A673 (cell line): ENCODE results near the gene MKX. TPM values are rescaled to one million over a fixed set of nuclear protein-coding genes. Genes with fewer than 3 reads are reported as not detected.

ENCODE experiments used
- BruUV-seq: library from RNA; stranded (reverse); fragments of 400-500 nt; replicated peaks from 2 replicates; lab custom pipeline; 2021; lab: Mats Ljungman, UMichigan
- CTCF ChIA-PET: fragments of 300-600 bp; sonication (Branson Sonifier 250); formaldehyde crosslinking; loops from one replicate; lab custom pipeline; 2022; ENCODE audit warnings: antibody characterized with exemption; lab: Charles Lee
- POLR2A ChIA-PET: fragments of 300-600 bp; sonication (Branson Sonifier 250); formaldehyde crosslinking; loops from one replicate; lab custom pipeline; 2022; ENCODE audit warnings: antibody characterized with exemption; ENCODE audit not compliant: low non-redundant PET; lab: Charles Lee
- DNase-seq: peaks from one replicate; pipeline ENCODE4 v3.0.0-alpha.2; 2015; ENCODE audit warnings: low spot score
- H3K27ac ChIP-seq: fragments of 200-600 bp; sonication (generic); 2 replicates; pipeline ENCODE4 v1.5.1; 2016; ENCODE audit warnings: mixed run types, low read depth, mild to moderate bottlenecking, mixed read lengths, antibody characterized with exemption, low read length; ENCODE audit not compliant: poor library complexity, severe bottlenecking
- H3K27me3 ChIP-seq: fragments of 200-600 bp; sonication (generic); replicated peaks from 2 replicates; pipeline ENCODE4 v1.6.1; 2017; ENCODE audit warnings: mixed run types, low read depth, mild to moderate bottlenecking, mixed read lengths, antibody characterized with exemption, low read length; ENCODE audit not compliant: insufficient read depth, poor library complexity
- H3K36me3 ChIP-seq: fragments of 200-600 bp; sonication (generic); 2 replicates; pipeline ENCODE4 v1.6.1; 2016; ENCODE audit warnings: mixed run types, mild to moderate bottlenecking, mixed read lengths, antibody characterized with exemption, low read length; ENCODE audit not compliant: insufficient read depth, poor library complexity, severe bottlenecking
- H3K4me1 ChIP-seq: fragments of 200-600 bp; sonication (generic); 2 replicates; pipeline ENCODE4 v1.6.1; 2017; ENCODE audit warnings: mixed run types, mild to moderate bottlenecking, mixed read lengths, antibody characterized with exemption, low read length; ENCODE audit not compliant: insufficient read depth, poor library complexity, severe bottlenecking
- H3K4me3 ChIP-seq: fragments of 200-600 bp; sonication (generic); 2 replicates; pipeline ENCODE4 v1.5.1; 2016; ENCODE audit warnings: low read depth, mixed run types, mild to moderate bottlenecking, mixed read lengths, low read length; ENCODE audit not compliant: poor library complexity, severe bottlenecking
- H3K9me3 ChIP-seq: fragments of 200-600 bp; sonication (generic); 2 replicates; pipeline ENCODE4 v1.6.1; 2016; ENCODE audit warnings: mixed run types, low read depth, mild to moderate bottlenecking, mixed read lengths, antibody characterized with exemption, low read length; ENCODE audit not compliant: poor library complexity, severe bottlenecking
- EZH2 ChIP-seq: fragments of 200-600 bp; sonication (generic); IDR thresholded peaks from 2 replicates; pipeline ENCODE4 v1.6.1; 2017; ENCODE audit warnings: borderline replicate concordance, low read depth, mild to moderate bottlenecking, mixed read lengths, antibody characterized with exemption, low read length; ENCODE audit not compliant: poor library complexity, severe bottlenecking
- intact Hi-C: fragments of 100-400 bp; cut with micrococcal nuclease; formaldehyde crosslinking; loops from one replicate; pipeline ENCODE4 v1.10.0; 2022; ENCODE audit not compliant: unreplicated experiment
- total RNA-seq: library from RNA; stranded (reverse); gene quantifications from 2 replicates; pipeline ENCODE4 v1.2.3, GENCODE V29; 2021
- TF ChIP-seq, protein P1 (sequence below): fragments of 300-800, 200-600 bp; sonication (generic); conservative IDR thresholded peaks from 2 replicates; pipeline ENCODE4 v1.5.1; 2017; ENCODE audit warnings: low read depth, mild to moderate bottlenecking, antibody characterized with exemption, low read length, moderate library complexity, mixed read lengths

Gene MKX
- total RNA-seq, 1 experiment from 2014 or later = 0.09 TPM

DNA sequence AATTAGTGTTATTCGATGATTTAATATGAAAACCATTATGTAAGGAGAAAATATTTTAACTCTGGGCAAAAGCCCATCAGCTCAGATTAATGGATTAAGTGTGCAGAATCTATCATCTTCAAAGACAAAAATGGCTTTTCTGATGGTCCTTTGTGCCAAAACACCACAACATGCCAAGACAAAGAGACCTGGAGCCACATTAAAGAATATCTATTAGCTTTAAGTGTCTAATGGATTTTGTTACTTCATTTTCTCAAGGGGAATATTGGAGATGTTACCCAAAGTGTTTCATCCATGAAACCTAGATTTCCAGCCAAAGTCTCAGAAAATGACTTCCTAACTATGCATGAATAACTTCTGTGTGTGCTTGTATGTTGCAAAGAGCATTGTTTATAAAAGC, 57.3 kb downstream of the MKX start:
- intact Hi-C loops = no loop called here
- Histone ChIP-seq H3K36me3 (no peaks in the 10 kb centered on the region), H3K27me3 (peaks cover 3% of the 10 kb centered on the region), H3K4me3 (no peak overlapping the region), H3K9me3 (no peaks in the 10 kb centered on the region), H3K4me1 (no peaks in the 10 kb centered on the region), H3K27ac (no peak overlapping the region)
- DNase-seq = no peak
- ChIA-PET CTCF (interaction anchor here (0.7 kb wide), 1 partner anchor 242 kb away, joined by 3 read pairs; no protein-coding TSS in a partner anchor), POLR2A (no interaction called here)
- TF ChIP-seq, protein P1, sequence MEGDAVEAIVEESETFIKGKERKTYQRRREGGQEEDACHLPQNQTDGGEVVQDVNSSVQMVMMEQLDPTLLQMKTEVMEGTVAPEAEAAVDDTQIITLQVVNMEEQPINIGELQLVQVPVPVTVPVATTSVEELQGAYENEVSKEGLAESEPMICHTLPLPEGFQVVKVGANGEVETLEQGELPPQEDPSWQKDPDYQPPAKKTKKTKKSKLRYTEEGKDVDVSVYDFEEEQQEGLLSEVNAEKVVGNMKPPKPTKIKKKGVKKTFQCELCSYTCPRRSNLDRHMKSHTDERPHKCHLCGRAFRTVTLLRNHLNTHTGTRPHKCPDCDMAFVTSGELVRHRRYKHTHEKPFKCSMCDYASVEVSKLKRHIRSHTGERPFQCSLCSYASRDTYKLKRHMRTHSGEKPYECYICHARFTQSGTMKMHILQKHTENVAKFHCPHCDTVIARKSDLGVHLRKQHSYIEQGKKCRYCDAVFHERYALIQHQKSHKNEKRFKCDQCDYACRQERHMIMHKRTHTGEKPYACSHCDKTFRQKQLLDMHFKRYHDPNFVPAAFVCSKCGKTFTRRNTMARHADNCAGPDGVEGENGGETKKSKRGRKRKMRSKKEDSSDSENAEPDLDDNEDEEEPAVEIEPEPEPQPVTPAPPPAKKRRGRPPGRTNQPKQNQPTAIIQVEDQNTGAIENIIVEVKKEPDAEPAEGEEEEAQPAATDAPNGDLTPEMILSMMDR = no peak
- no peak for TF ChIP-seq EZH2
- no TSS peak for BruUV-seq

- BruUV-seq = no TSS peak
- TF ChIP-seq, protein P1 = no peak
- ChIA-PET CTCF (no interaction called here), POLR2A (no interaction called here)
- peaks cover 3% of the 10 kb centered on the region for H3K27me3 ChIP-seq
- no peak overlapping the region for H3K4me3 ChIP-seq
- no peak overlapping the region for H3K27ac ChIP-seq
- intact Hi-C loops = no loop called here
- H3K9me3 ChIP-seq = no peaks in the 10 kb centered on the region
- no peak for DNase-seq
- H3K36me3 ChIP-seq = no peaks in the 10 kb centered on the region
- H3K4me1 ChIP-seq = no peaks in the 10 kb centered on the region
Observed at GRCh38 chr10:27687743-27688142, 57.9 kb downstream of the MKX start.

- H3K4me3 ChIP-seq = no peak overlapping the region
- H3K27ac ChIP-seq = no peak overlapping the region
- no peaks in the 10 kb centered on the region for H3K36me3 ChIP-seq
- no peaks in the 10 kb centered on the region for H3K9me3 ChIP-seq
- CTCF ChIA-PET = no interaction called here
- TF ChIP-seq, protein P1 = no peak
- no peak for TF ChIP-seq EZH2
- BruUV-seq = no TSS peak
- no peak for DNase-seq
- H3K4me1 ChIP-seq = no peaks in the 10 kb centered on the region
- intact Hi-C loops = no loop called here
- peaks cover 3% of the 10 kb centered on the region for H3K27me3 ChIP-seq
- POLR2A ChIA-PET = no interaction called here
Observed at GRCh38 chr10:27687326-27687725, 58.3 kb downstream of the MKX start.
